Measurements from ENCODE around the gene ATP2B1.

The ATP2B1 gene

GRCh38 chr12:89538897-89539296 lies 169.7 kb downstream of the ATP2B1 start (continued):
- TF ChIP-seq ZNF292 (tag by site-specific recombination; IDR thresholded peaks at IDR 0.05; ENCODE audit: borderline replicate concordance, low read depth) (no peak), ZBTB1 (tag by site-specific recombination; IDR thresholded peaks at IDR 0.05) (no peak), ZNF239 (tag by site-specific recombination; IDR thresholded peaks at IDR 0.05) (no peak), ZBTB11 (tag by site-specific recombination; conservative IDR thresholded peaks at IDR 0.05; ENCODE audit: low read depth) (no peak), ZNF391 (tag by site-specific recombination; IDR thresholded peaks at IDR 0.05; ENCODE audit: borderline replicate concordance, low read depth) (no peak), PATZ1 (tag by site-specific recombination; IDR thresholded peaks at IDR 0.05) (no peak), ZBTB10 (tag by site-specific recombination; IDR thresholded peaks at IDR 0.05) (no peak), KLF16 (tag by site-specific recombination; IDR thresholded peaks at IDR 0.05) (no peak), ZNF16 (tag by site-specific recombination; IDR thresholded peaks at IDR 0.05; ENCODE audit: low read depth) (no peak), ZBTB26 (tag by site-specific recombination; optimal IDR thresholded peaks at IDR 0.05) (no peak), ZNF707 (tag by site-specific recombination; IDR thresholded peaks at IDR 0.05) (no peak)

Data from HEK293 (cell line).